Dedifferentiated amniotic fluid mesenchymal stem cell (primary cell): Measurements from ENCODE around the gene CBLC.

ENCODE experiments used
- DNase-seq: peaks from one replicate; pipeline ENCODE4 v3.0.0-alpha.2; 2016; ENCODE audit errors: extremely low spot score

The CBLC gene

DNA sequence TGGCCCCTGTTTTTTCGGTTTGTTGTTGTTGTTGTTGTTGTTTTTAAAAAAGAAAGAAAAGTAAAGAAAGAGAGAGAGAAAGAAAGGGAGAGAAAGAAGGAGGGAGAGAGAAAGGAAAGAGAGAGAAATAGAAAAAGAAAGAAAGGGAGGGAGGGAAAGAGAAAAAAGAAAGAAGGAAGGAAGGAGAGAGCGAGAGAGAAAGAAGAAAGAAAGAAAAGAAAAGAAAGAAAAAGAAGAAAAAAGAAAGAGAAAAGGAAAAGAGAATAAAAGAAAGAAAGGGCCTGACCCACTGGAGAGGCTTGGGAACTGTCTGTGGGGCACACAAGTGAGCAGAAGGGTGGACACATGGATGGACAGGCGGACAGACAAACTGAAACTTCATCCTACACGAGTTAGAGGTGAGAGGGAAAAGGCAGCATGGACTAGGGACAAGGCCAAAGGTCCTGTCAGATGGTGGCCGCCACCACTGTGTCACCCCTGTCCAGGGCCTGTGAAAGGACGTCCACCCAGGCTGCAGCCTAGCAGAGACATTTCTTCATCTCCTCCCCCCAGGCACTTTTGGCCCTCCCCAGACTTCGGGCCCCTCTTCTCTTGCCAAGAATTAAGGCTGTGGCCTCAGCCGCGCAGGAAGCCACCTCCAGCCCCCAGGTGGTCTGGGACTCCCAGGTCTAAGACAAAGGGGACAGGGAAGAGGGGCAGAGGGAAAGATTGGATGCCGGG, 22.1 kb downstream of the CBLC start:
- DNase-seq, result no peak

GRCh38 chr19:44800461-44800860, 22.8 kb downstream of the CBLC start:
- peak; percentile 57 for DNase-seq

DNA sequence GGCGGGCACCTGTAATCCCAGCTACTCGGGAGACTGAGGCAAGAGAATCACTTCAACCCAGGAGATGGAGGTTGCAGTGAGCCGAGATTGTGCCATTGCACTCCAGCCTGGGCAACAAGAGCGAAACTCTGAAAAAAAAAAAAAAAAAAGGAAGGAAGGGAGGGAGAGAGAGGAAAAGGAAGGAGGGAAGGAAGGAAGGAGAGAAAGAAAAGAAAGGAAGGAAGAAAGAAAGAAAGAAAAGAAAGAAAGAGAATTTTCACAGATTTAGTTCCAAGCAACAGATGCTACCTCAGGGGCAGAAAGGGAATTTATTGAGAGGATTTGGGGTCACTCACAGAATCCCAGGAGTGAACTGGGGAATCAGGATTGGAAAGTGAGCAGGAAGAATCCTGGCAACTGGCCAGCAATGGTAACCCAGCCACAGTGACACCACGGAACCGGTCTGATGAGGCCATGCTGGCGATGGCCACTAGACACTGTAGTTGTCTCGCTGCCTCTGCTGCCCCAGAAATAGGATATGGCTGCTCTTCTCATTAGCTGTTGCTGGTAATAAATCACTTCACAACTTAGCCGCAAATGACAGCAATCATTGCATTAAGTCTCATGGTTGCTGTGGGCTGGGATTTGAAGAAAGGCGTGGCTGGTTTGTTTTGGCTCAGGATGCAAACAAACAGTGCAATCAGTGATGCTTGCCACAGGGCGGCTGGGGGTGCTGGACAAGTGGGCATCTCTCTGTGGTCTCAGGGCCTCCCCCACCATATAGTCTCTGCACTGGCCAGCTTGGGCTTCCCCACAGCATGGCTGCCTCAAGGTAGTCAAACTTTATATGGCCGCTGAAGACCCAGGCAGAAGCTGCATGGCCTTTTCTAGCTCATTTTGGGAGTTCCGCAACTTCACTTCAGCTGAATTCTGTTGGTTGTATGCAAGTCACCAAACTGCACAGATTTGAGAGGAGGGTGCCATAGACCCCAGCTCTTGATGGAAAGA, 26.0 kb downstream of the CBLC start:
- no peak for DNase-seq

- DNase-seq, result no peak
Measured at GRCh38 chr19:44806291-44806690, 28.6 kb downstream of the CBLC start.

DNA sequence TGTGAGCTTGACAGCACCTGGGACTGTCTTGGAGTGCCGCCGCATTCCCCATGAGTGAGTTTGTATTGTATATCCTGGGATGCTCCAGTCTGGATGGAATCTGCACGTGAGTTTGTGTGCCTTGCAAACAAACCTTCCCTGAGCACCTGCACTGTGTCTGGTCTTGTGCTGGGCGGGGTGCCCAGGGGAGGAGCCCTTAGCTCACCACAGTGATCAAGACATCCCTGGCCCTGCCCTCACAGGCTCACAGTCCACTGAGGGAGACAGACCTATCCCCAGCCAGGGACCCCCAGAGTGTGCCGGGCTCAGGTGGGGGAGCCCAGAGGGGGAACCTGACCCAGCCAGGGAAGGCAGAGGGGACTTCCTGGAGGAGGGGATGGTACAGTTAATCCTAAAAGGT, 29.5 kb downstream of the CBLC start:
- no peak for DNase-seq

GRCh38 chr19:44807652-44808462, 30.2 kb downstream of the CBLC start:
- no peak for DNase-seq

DNA sequence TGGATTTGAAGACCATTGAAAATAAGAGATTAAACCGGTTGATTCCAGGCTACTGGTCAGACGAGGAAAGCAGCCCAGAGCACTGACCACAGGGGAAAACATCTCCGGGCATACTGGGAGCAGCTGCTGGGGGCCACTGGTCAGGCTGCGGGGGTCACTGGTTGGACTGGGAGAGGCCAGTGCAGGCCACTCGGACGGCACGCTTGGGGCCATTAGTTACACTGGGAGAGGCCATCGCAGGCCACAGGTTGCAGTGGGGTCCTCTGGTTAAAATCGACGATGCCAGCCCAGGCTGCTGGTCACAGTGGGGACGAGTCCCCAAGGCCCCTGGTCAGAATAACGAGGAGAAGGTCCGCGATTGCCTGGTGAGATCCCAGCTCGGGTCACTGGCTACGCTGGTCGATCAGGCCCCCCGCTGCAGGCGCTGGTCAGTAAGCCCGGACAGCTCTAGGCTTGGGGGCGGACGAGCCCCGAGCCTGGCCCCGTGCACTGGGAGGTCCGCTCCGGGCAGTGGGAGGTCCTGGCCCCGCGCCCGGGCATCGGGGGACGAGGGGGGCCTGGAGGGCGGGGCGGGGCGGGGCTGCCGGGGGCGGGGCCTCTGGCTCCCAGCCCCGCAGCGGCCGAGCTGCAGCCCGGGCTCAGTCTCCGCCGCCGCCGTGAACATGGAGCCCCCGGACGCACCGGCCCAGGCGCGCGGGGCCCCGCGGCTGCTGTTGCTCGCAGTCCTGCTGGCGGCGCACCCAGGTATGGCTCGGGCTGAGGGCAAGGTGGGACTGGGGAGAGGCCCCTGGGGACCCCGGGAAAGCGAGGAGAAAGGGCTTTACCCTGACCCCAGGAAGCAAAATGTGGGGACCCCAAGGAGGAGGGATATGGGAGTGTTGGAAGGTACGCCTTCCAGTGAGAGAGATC, 31.0 kb downstream of the CBLC start, which contains the start of gene BCAM:
TSS of gene BCAM (plus strand) at position 641 of the 909 bp plus-strand sequence. CDS start at position 663, 22 bp downstream.
- DNase-seq, result peak; percentile 35

- no peak for DNase-seq
Measured at GRCh38 chr19:44809577-44810233, 32.0 kb downstream of the CBLC start.

DNA sequence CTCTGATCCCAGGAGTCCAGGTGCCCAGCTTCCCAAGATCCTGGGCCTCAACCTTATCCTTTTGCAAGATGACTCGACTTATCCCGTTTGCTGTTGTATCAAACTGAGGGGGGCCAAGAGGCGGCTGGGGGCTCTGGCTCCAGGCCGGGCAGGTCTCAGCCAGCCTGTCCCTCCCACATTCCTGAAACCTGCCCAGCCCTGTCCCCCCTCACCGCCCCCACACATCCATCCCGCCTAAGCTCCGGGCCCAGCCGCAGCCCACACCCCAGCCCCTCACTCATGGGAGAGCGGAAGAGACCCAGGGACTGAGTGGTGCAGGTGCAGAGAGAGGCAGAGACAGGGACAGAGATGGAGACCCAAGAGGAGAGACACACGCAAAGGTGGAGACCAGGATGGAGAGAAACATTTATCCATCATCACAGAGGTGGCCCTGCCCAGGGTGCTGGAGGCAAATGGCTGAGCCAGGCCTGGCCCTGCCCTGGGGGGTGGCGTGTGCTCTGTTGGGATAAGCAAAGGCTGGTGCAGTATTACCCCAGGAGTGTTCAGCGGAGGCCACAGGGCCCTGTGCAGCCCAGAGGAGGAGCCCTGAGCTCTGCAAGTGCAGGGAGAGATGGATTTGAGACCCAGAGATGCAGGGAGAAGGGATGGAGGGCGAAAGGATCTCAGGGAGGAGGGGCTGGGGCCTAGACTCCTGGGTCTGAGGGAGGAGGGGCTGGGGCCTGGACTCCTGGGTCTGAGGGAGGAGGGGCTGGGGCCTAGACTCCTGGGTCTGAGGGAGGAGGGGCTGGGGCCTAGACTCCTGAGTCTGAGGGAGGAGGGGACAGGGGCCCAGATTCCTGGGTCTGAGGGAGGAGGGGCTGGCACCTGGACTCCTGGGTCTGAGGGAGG, 32.8 kb downstream of the CBLC start:
- no peak for DNase-seq

GRCh38 chr19:44811122-44811419, 33.4 kb downstream of the CBLC start:
- no peak for DNase-seq

- DNase-seq, result no peak
Measured at GRCh38 chr19:44812142-44812718, 34.5 kb downstream of the CBLC start.

- no peak for DNase-seq
Measured at GRCh38 chr19:44813070-44813840, 35.6 kb downstream of the CBLC start.

GRCh38 chr19:44813841-44814470, 36.3 kb downstream of the CBLC start:
- no peak for DNase-seq

DNA sequence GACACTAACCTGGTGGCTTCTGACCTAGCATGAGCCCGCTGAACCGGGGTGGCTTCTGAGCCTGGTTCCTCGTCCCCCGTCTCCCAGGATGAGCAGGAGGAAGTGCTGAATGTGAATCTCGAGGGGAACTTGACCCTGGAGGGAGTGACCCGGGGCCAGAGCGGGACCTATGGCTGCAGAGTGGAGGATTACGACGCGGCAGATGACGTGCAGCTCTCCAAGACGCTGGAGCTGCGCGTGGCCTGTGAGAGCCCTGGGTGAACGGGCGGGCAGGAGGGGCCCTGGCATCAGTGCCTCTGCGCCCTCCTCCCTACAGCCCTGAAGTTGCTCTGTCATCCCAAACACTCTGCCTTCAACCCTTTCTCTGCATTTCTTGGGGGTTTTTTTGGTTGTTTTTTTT, 36.8 kb downstream of the CBLC start:
- no peak for DNase-seq

GRCh38 chr19:44816301-44816700, 38.6 kb downstream of the CBLC start:
- DNase-seq, result no peak

DNA sequence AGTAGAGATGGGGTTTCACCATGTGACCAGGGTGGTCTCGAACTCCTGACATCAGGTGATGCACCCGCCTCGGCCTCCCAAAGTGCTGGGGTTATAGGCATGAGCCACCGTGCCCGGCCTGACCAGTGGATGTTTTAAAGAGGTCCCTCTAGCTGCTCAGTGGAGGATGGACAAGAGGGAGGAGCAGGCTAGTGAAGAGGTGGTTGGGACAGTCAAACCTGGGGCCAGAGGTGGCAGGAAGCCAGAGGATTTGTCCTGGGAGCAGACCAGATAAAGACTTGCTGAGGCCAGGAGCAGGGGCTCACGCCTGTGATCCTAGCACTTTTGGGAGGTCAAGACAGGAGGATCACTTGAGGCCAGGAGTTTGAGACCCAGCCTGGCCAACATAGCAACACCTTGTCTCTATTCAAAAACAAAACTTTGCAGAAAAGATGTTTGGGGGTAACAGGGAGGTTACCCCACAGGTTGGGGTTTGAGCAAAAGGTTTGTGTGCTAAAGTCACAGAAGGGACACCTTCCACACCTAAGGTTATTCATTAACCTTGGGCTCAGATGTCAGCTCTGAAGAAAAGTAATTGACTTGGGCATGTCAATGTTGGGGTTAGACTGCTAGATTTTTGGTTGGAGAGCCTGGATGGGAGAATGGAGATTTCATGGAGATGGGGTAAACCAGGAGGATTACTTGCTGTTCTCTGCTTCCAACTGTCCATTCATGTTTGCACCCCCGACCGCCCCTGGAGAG, 40.2 kb downstream of the CBLC start:
- no peak for DNase-seq

GRCh38 chr19:44818466-44819031, 40.9 kb downstream of the CBLC start:
- DNase-seq, result no peak
